ENCODE data around the gene ANO3.

- TF ChIP-seq, protein P1, sequence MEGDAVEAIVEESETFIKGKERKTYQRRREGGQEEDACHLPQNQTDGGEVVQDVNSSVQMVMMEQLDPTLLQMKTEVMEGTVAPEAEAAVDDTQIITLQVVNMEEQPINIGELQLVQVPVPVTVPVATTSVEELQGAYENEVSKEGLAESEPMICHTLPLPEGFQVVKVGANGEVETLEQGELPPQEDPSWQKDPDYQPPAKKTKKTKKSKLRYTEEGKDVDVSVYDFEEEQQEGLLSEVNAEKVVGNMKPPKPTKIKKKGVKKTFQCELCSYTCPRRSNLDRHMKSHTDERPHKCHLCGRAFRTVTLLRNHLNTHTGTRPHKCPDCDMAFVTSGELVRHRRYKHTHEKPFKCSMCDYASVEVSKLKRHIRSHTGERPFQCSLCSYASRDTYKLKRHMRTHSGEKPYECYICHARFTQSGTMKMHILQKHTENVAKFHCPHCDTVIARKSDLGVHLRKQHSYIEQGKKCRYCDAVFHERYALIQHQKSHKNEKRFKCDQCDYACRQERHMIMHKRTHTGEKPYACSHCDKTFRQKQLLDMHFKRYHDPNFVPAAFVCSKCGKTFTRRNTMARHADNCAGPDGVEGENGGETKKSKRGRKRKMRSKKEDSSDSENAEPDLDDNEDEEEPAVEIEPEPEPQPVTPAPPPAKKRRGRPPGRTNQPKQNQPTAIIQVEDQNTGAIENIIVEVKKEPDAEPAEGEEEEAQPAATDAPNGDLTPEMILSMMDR (conservative IDR thresholded peaks at IDR 0.05; ENCODE audit: low read length), result no peak
- TF ChIP-seq EZH2phosphoT487 (IDR thresholded peaks at IDR 0.05; ENCODE audit: borderline replicate concordance), result no peak
Measured at GRCh38 chr11:26474401-26474800, 142.5 kb downstream of the ANO3 start.
